ENCODE measurements around the gene USP28. TPM values are rescaled to one million over a fixed set of nuclear protein-coding genes. Genes with fewer than 3 reads are reported as not detected.
A peak's percentile ranks its signal among the peaks of the same experiment; 100 is the strongest.

Gene USP28
- polyA plus RNA-seq, 1 experiment: 38.7 TPM

GRCh38 chr11:113901141-113901540 lies 25.8 kb upstream of the USP28 start:
- POLR2A ChIA-PET: no interaction called here
- H3K9me3 ChIP-seq (ENCODE audit: control insufficient read depth, insufficient read depth, low read length): no peaks in the 10 kb centered on the region
- CTCF ChIA-PET: interaction anchor here (0.5 to 1.7 kb wide), 2 partner anchors 213 to 360 kb away, joined by 5 to 9 read pairs; no protein-coding TSS in a partner anchor
- DNase-seq (ENCODE audit: low read depth, low spot score): no peak
- peaks cover 2% of the 10 kb centered on the region for H3K27me3 ChIP-seq (ENCODE audit: control insufficient read depth, insufficient read depth, low read length)
- TF ChIP-seq, protein P1, sequence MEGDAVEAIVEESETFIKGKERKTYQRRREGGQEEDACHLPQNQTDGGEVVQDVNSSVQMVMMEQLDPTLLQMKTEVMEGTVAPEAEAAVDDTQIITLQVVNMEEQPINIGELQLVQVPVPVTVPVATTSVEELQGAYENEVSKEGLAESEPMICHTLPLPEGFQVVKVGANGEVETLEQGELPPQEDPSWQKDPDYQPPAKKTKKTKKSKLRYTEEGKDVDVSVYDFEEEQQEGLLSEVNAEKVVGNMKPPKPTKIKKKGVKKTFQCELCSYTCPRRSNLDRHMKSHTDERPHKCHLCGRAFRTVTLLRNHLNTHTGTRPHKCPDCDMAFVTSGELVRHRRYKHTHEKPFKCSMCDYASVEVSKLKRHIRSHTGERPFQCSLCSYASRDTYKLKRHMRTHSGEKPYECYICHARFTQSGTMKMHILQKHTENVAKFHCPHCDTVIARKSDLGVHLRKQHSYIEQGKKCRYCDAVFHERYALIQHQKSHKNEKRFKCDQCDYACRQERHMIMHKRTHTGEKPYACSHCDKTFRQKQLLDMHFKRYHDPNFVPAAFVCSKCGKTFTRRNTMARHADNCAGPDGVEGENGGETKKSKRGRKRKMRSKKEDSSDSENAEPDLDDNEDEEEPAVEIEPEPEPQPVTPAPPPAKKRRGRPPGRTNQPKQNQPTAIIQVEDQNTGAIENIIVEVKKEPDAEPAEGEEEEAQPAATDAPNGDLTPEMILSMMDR (IDR thresholded peaks at IDR 0.05; ENCODE audit: low read depth, low read length): no peak
- no peak overlapping the region for H3K4me3 ChIP-seq (ENCODE audit: low read depth, low read length)
- no peak overlapping the region for H3K27ac ChIP-seq (ENCODE audit: low read depth, low read length)

- DNase-seq (ENCODE audit: low read depth, low spot score): no peak
- no peak overlapping the region for H3K27ac ChIP-seq (ENCODE audit: low read depth, low read length)
- CTCF ChIA-PET: interaction anchor here (0.7 to 6.2 kb wide), 15 partner anchors 9 to 757 kb away, joined by 3 to 205 read pairs (median 5); partner anchors contain the start of genes HTR3B and USP28
- no peaks in the 10 kb centered on the region for H3K9me3 ChIP-seq (ENCODE audit: control insufficient read depth, insufficient read depth, low read length)
- TF ChIP-seq, protein P1 (IDR thresholded peaks at IDR 0.05; ENCODE audit: low read depth, low read length): peak; percentile 74
- H3K27me3 ChIP-seq (ENCODE audit: control insufficient read depth, insufficient read depth, low read length): peaks cover 8% of the 10 kb centered on the region
- POLR2A ChIA-PET: interaction anchor here (0.6 kb wide), 1 partner anchor 23 kb away, joined by 11 read pairs; no protein-coding TSS in a partner anchor
- no peak overlapping the region for H3K4me3 ChIP-seq (ENCODE audit: low read depth, low read length)
Measured at GRCh38 chr11:113896156-113896879, 20.9 kb upstream of the USP28 start.

GRCh38 chr11:113895367-113896155 lies 20.2 kb upstream of the USP28 start:
- H3K4me3 ChIP-seq (ENCODE audit: low read depth, low read length): no peak overlapping the region
- CTCF ChIA-PET: interaction anchor here (0.7 to 6.2 kb wide), 18 partner anchors 10 to 756 kb away, joined by 3 to 205 read pairs (median 6); partner anchors contain the start of genes HTR3B and USP28
- no peaks in the 10 kb centered on the region for H3K9me3 ChIP-seq (ENCODE audit: control insufficient read depth, insufficient read depth, low read length)
- POLR2A ChIA-PET: interaction anchor here (0.6 kb wide), 1 partner anchor 22 kb away, joined by 11 read pairs; no protein-coding TSS in a partner anchor
- no peak overlapping the region for H3K27ac ChIP-seq (ENCODE audit: low read depth, low read length)
- TF ChIP-seq, protein P1 (IDR thresholded peaks at IDR 0.05; ENCODE audit: low read depth, low read length): no peak
- peaks cover 8% of the 10 kb centered on the region for H3K27me3 ChIP-seq (ENCODE audit: control insufficient read depth, insufficient read depth, low read length)
- no peak for DNase-seq (ENCODE audit: low read depth, low spot score)

DNA sequence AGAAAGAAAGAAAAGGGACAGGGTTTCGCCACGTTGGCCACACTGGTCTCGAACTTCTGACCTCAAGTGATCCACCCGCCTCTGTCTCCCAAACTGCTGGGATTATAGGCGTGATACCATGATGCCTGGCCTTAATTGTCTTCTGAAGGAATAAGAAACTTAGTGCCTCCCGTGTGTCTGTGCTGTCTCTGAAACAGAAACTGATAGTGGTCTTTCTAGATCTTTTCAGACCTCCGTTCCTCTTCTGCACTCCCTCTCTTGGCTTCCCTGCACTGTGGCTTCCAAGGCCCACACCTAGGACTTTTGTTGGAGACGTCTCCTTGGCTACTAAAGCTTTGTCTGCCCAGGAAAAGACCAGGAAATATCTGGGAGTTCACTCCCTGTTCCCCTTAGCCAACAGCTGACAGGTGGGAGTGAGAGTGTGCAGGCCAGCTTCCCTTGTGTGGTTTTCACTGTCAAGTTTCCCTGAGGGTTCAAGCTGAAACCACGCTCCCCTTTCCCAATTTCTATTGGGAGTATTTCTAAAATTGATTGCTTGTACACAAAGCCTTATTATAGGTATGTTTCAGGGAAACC lies 19.1 kb upstream of the USP28 start:
- Histone ChIP-seq H3K27me3 (ENCODE audit: control insufficient read depth, insufficient read depth, low read length) (peaks cover 8% of the 10 kb centered on the region), H3K27ac (ENCODE audit: low read depth, low read length) (no peak overlapping the region), H3K4me3 (ENCODE audit: low read depth, low read length) (no peak overlapping the region), H3K9me3 (ENCODE audit: control insufficient read depth, insufficient read depth, low read length) (no peaks in the 10 kb centered on the region)
- POLR2A ChIA-PET: no interaction called here
- CTCF ChIA-PET: interaction anchor here (0.5 to 6.2 kb wide), 4 partner anchors 16 to 367 kb away, joined by 3 to 205 read pairs (median 7); no protein-coding TSS in a partner anchor
- TF ChIP-seq, protein P1 (IDR thresholded peaks at IDR 0.05; ENCODE audit: low read depth, low read length): no peak
- no peak for DNase-seq (ENCODE audit: low read depth, low spot score)
